ENCODE data around the gene CSTF2.

CSTF2 gene

GRCh38 chrX:100817340-100817739 lies 2.9 kb upstream of the CSTF2 start:
- Histone ChIP-seq H3K4me2 (ENCODE audit: low read length) (no peak overlapping the region), H3K27me3 (ENCODE audit: control insufficient read depth, low read length) (no peaks in the 10 kb centered on the region), H4K20me1 (ENCODE audit: control insufficient read depth, insufficient read depth, low read depth, low read length) (no peaks in the 10 kb centered on the region), H3F3A (ENCODE audit: control insufficient read depth, insufficient read depth) (no peaks in the 10 kb centered on the region), H3K36me3 (ENCODE audit: control insufficient read depth, low read length) (peaks cover 7% of the 10 kb centered on the region), H3K4me3 (ENCODE audit: low read length) (no peak overlapping the region), H3K79me2 (ENCODE audit: control insufficient read depth, low read length) (peaks cover 13% of the 10 kb centered on the region), H3K4me1 (ENCODE audit: control insufficient read depth, low read length) (peaks cover 9% of the 10 kb centered on the region; the same call in 1 of the 2 replicates), H3K9me3 (ENCODE audit: control insufficient read depth, insufficient read depth, low read length) (no peaks in the 10 kb centered on the region), H3K27ac (ENCODE audit: low read depth, low read length) (no peak overlapping the region), H3K9me2 (replicated peaks; ENCODE audit: control insufficient read depth, low read length) (no peaks in the 10 kb centered on the region)
- no peak for TF ChIP-seq EZH2phosphoT487 (IDR thresholded peaks at IDR 0.05; ENCODE audit: borderline replicate concordance, low read length)
- no peak for TF ChIP-seq CTCF (IDR thresholded peaks at IDR 0.05; ENCODE audit: low read depth, low read length, poor library complexity, severe bottlenecking)

- Histone ChIP-seq H3K27me3 (ENCODE audit: control insufficient read depth, low read length) (no peaks in the 10 kb centered on the region), H3K9me2 (replicated peaks; ENCODE audit: control insufficient read depth, low read length) (no peaks in the 10 kb centered on the region), H3K79me2 (ENCODE audit: control insufficient read depth, low read length) (peaks cover 13% of the 10 kb centered on the region), H3K9me3 (ENCODE audit: control insufficient read depth, insufficient read depth, low read length) (no peaks in the 10 kb centered on the region), H3F3A (ENCODE audit: control insufficient read depth, insufficient read depth) (no peaks in the 10 kb centered on the region), H3K4me1 (ENCODE audit: control insufficient read depth, low read length) (peaks cover 9% of the 10 kb centered on the region; the same call in 1 of the 2 replicates), H4K20me1 (ENCODE audit: control insufficient read depth, insufficient read depth, low read depth, low read length) (no peaks in the 10 kb centered on the region), H3K4me2 (ENCODE audit: low read length) (peak overlapping the region; percentile 71), H3K36me3 (ENCODE audit: control insufficient read depth, low read length) (peaks cover 23% of the 10 kb centered on the region), H3K27ac (ENCODE audit: low read depth, low read length) (no peak overlapping the region), H3K4me3 (ENCODE audit: low read length) (peak overlapping the region; percentile 94)
- TF ChIP-seq EZH2phosphoT487 (IDR thresholded peaks at IDR 0.05; ENCODE audit: borderline replicate concordance, low read length) (no peak), CTCF (IDR thresholded peaks at IDR 0.05; ENCODE audit: low read depth, low read length, poor library complexity, severe bottlenecking) (no peak)
Observed at GRCh38 chrX:100819534-100819836, 706 bp upstream of the CSTF2 start.

- Histone ChIP-seq H3K4me2 (ENCODE audit: low read length) (no peak overlapping the region), H3K36me3 (ENCODE audit: control insufficient read depth, low read length) (peaks cover 78% of the 10 kb centered on the region), H3K4me3 (ENCODE audit: low read length) (no peak overlapping the region), H3K79me2 (ENCODE audit: control insufficient read depth, low read length) (no peaks in the 10 kb centered on the region), H3K9me3 (ENCODE audit: control insufficient read depth, insufficient read depth, low read length) (no peaks in the 10 kb centered on the region), H3K9me2 (replicated peaks; ENCODE audit: control insufficient read depth, low read length) (no peaks in the 10 kb centered on the region), H3K27ac (ENCODE audit: low read depth, low read length) (no peak overlapping the region), H4K20me1 (ENCODE audit: control insufficient read depth, insufficient read depth, low read depth, low read length) (no peaks in the 10 kb centered on the region), H3K4me1 (ENCODE audit: control insufficient read depth, low read length) (no peaks in the 10 kb centered on the region), H3F3A (ENCODE audit: control insufficient read depth, insufficient read depth) (no peaks in the 10 kb centered on the region), H3K27me3 (ENCODE audit: control insufficient read depth, low read length) (no peaks in the 10 kb centered on the region)
- no peak for TF ChIP-seq EZH2phosphoT487 (IDR thresholded peaks at IDR 0.05; ENCODE audit: borderline replicate concordance, low read length)
- TF ChIP-seq CTCF (IDR thresholded peaks at IDR 0.05; ENCODE audit: low read depth, low read length, poor library complexity, severe bottlenecking), result no peak
Observed at GRCh38 chrX:100829730-100830129, 9.5 kb downstream of the CSTF2 start.

- Histone ChIP-seq H3K27me3 (ENCODE audit: control insufficient read depth, low read length) (no peaks in the 10 kb centered on the region), H3K36me3 (ENCODE audit: control insufficient read depth, low read length) (peaks cover 76% of the 10 kb centered on the region), H3K9me3 (ENCODE audit: control insufficient read depth, insufficient read depth, low read length) (no peaks in the 10 kb centered on the region), H3K4me1 (ENCODE audit: control insufficient read depth, low read length) (no peaks in the 10 kb centered on the region), H3K4me2 (ENCODE audit: low read length) (no peak overlapping the region), H3K79me2 (ENCODE audit: control insufficient read depth, low read length) (no peaks in the 10 kb centered on the region), H3K9me2 (replicated peaks; ENCODE audit: control insufficient read depth, low read length) (no peaks in the 10 kb centered on the region), H4K20me1 (ENCODE audit: control insufficient read depth, insufficient read depth, low read depth, low read length) (no peaks in the 10 kb centered on the region), H3F3A (ENCODE audit: control insufficient read depth, insufficient read depth) (no peaks in the 10 kb centered on the region), H3K4me3 (ENCODE audit: low read length) (no peak overlapping the region), H3K27ac (ENCODE audit: low read depth, low read length) (no peak overlapping the region)
- TF ChIP-seq EZH2phosphoT487 (IDR thresholded peaks at IDR 0.05; ENCODE audit: borderline replicate concordance, low read length), result no peak
- no peak for TF ChIP-seq CTCF (IDR thresholded peaks at IDR 0.05; ENCODE audit: low read depth, low read length, poor library complexity, severe bottlenecking)
Observed at GRCh38 chrX:100830143-100830542, 10.0 kb downstream of the CSTF2 start.

All from DOHH2 (cell line).